ENCODE data around the gene UQCRQ. TPM values are rescaled to one million over a fixed set of nuclear protein-coding genes. Genes with fewer than 3 reads are reported as not detected.
"Not testable (repeated sequence)": the region's sequence is repeated elsewhere in the genome, so short reads cannot be mapped to it uniquely, and the experiment has no call there.

Gene UQCRQ
- total RNA-seq, 1 donor from 2014 or later = 60.6 TPM

DNA sequence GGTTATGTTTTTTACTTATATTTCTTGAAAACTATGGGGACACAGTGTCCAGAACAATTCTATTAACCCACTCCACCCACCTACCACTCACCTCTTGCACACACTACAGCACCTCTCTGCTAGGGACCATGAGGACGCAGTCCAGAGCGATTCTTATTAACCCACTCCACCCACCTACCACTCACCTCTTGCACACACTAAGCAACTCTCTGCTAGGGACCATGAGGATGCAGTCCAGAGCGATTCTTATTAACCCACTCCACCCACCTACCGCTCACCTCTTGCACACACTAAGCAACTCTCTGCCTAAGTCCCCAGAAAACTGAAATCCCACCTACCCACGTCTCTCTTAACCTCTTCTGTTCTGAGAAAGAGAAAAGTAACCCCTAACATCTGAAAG is 33.8 kb upstream of the UQCRQ start:
- no peak for DNase-seq (ENCODE audit: low read depth)

DNA sequence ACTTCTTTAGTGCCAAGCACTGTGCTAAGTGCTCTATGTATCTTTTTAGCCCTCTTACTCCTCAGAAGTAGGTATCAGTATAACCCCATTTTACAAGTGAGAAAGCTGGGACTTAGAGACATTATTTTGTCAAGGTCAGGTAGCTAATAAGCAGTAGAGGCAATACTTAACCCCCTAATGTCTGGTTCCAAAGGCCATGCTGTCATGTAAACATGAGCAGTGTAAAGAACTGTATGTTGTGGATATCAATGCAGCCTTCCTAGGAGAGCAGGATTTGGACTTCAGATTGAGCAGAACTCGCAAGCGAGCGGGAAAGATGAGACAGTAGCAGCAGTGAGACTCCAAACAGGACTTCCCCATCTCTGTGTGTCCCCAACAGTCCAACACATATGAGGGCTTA is 32.4 kb upstream of the UQCRQ start:
- DNase-seq (ENCODE audit: low read depth) = no peak

DNA sequence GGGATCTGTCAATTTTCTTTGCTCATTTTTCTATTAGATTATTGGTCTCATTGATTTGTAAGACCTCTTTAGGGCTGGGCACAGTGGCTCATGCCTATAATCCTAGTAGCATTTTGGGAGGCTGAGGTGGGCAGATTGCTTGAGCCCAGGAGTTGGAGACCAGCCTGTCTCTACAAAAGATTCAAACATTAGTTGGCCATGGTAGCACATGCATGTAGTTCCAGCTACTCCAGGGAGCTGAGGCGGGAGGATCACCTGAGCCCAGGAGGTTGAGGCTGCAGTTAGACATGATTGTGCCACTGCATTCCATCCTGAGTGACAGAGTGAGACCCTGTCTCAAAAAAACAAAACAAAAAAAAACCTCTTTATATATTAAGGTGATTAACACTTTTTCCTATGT is 29.6 kb upstream of the UQCRQ start:
- DNase-seq (ENCODE audit: low read depth) = no peak

- DNase-seq (ENCODE audit: low read depth) = no peak
Observed at GRCh38 chr5:132837868-132838267, 28.6 kb upstream of the UQCRQ start.

- DNase-seq (ENCODE audit: low read depth) = no peak
Observed at GRCh38 chr5:132838516-132839282, 27.7 kb upstream of the UQCRQ start.

- DNase-seq (ENCODE audit: low read depth) = peak; percentile 74
Observed at GRCh38 chr5:132839426-132840301, 26.8 kb upstream of the UQCRQ start.

- DNase-seq (ENCODE audit: low read depth) = no peak
Observed at GRCh38 chr5:132840313-132840712, 26.1 kb upstream of the UQCRQ start.

GRCh38 chr5:132840896-132841295 is 25.5 kb upstream of the UQCRQ start:
- DNase-seq (ENCODE audit: low read depth) = no peak

DNA sequence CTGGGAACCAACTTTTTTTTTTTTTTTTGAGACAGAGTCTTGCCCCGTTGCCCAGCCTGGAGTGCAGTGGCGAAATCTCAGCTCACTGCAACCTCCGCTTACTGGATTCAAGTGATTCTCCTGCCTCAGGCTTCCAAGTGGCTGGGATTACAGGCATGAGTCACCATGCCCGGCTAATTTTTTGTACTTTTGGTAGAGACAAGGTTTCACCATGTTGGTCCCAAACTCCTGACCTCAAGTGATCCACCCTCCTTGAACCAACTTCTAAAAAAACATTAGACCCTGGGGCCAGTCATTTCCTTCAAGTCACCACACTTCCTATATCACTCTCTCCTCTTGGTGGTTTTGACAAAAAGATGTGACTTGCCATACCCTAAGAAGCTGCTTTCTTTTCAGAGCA is 25.1 kb upstream of the UQCRQ start:
- peak; percentile 55 for DNase-seq (ENCODE audit: low read depth)

GRCh38 chr5:132848270-132848669 is 18.2 kb upstream of the UQCRQ start:
- no peak for DNase-seq (ENCODE audit: low read depth)

DNA sequence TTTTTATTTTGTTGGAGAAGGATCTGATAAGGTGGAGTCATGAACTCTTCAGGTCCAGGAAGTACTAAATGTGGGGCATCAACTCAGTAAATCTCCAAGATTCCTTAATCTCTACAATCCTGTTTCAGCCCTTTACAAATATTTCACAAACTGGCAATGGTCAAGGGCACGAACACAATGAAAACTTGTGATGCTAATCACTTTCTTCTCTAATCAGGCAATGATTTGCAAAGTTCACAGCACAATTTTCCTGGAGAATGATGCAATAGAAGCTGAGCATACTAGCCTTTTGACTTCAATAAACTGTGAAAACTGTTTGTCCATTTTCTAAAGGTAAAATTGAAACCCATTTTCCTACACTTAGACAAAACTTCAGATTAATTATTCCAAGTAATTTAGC is 17.1 kb upstream of the UQCRQ start:
- peak; percentile 69 for DNase-seq (ENCODE audit: low read depth)

DNA sequence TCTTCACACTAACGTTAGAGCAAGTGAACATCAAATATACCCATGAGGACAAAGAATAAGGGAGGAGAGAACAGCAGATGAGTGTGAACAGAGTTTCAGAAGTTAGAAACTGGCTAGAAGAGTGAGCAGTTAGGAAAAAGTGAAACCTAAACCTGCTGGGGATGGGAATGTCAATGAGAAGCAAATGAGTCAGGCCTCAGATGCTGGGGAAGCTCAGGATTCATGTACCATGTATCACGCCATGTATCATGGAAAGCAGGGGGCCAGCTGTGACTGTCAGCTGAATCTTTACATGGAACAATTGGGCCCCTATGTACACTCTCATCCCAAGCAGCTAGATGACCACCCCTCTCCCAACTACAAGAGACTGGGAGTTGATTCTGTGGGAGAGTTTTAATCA is 16.4 kb upstream of the UQCRQ start:
- DNase-seq (ENCODE audit: low read depth) = peak; percentile 37

DNA sequence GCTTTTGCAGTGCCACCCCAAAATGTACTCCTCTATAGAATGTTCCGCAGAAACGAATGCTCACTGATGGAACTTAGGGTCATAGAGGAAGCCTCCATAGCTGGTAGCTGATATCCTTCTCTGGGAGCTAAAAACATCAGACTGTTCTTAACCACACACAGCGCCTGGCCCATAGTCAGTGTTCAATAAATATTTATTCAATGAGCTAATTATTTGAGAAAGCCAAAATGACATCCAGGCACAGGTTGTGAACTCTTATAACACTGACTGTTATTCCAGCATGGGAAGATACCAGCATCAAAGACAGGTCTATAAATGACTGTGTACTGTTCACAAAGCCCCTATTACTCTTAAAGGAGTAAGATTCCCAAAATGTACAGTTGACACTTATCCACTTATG is 13.1 kb upstream of the UQCRQ start:
- no peak for DNase-seq (ENCODE audit: low read depth)

DNA sequence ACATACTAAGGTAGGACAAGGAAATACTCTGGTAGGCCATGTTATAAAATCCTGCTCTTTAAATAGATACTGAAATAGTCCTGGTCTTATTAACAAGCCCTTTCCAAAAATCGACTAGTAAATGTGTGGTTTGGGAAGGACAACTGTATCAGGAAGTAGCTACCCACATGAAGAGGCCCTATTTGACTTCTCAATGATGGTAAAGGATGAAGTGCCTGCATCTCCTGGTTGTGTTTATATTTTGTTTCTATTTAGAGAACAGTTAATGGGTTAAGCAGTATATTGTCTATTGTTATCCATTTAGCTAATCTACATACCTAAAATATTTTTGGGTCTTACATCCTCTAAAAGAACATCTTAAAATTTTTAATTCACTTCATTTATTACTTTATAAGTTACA is 12.7 kb upstream of the UQCRQ start:
- no peak for DNase-seq (ENCODE audit: low read depth)

- DNase-seq (ENCODE audit: low read depth) = no peak
Observed at GRCh38 chr5:132854301-132854700, 12.1 kb upstream of the UQCRQ start.

DNA sequence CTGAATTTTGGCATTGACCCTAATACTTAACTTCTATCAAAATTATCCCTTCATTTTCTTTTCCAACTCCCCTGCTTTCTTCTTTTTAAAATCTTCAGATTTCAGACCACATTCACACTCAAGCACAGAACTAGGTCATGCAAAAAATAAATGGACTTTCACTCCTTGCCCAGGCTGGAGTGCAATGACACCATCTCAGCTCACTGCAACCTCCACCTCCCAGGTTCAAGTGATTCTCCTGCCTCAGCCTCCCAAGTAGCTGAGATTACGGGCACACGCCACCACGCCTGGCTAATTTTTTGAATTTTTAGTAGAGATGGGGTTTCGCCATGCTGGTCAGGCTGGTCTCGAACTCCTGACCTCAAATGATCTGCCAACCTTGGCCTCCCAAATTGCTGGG is 11.4 kb upstream of the UQCRQ start:
- not testable (repeated sequence) for DNase-seq (ENCODE audit: low read depth)

DNA sequence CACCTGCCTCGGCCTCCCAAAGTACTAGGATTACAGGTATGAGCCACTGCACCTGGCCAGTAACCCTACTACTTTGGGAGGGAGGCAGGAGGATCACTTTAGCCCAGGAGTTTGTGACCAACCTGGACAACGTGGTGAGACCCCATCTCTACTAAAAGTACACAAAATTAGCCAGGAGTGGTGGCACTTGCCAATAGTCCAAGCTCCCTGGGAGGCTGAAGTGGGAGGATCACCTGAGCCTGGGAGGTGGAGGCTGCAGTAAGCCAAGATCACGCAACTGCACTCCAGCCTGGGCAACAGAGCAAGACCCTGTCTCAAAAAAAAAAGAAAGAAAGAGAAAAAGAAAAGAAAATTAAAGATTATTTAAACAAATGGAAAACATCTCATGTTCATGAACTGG is 10.4 kb upstream of the UQCRQ start:
- DNase-seq (ENCODE audit: low read depth) = no peak

GRCh38 chr5:132859889-132860437 is 6.5 kb upstream of the UQCRQ start:
- DNase-seq (ENCODE audit: low read depth) = no peak

DNA sequence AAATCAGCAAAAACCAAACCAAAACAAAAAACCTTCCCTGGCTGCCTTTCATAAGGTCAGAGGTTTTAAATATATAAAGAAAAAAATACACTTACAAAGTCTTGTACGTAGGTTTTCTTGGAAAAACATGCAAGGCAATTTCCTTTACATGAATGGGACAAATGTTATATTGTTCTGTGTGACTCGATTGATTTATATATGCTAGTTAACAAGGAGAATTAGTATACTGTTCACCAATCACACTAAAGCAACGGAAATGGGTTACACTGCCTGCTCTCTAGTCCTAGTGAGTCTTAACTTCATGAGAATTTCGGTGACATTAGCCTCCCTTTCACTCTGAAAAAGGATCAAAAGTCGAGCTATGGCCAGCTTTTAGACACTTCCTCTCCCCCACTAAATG is 5.7 kb upstream of the UQCRQ start:
- DNase-seq (ENCODE audit: low read depth) = no peak

DNA sequence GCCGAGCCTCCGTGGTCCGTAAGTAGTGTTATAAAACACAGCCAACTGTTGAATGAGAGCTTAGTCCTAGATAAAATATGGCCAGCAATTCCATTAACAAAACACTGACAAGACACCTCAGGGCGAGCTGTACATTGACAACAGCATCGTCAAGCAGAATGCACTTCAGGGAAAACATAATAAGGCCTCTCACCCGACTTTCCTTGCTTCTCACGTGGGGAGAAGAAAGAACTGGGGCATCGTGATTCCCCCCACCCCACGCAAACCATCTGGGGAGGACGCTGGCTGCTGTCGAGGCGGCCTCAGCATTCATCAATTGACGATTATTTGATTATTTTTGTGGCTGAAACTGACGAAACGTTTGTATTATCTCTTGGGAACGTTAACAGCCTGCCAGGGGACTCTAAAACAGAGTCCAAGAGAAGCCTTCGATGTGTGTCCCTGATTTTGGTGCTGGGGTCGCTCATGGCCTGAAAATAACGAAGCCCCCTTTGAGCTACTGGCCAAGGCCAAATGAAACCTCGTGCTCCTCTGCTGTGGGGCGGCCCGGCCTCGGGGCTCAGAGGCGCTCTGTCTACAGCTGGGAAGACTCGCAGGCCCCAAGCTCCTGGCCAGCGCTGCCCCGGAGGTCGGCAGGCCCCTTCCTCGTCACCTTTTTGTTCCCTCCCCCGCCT is 637 bp upstream of the UQCRQ start:
- no peak for DNase-seq (ENCODE audit: low read depth)

- no peak for DNase-seq (ENCODE audit: low read depth)
Observed at GRCh38 chr5:132867046-132867451, 607 bp downstream of the UQCRQ start.

- DNase-seq (ENCODE audit: low read depth) = no peak
Observed at GRCh38 chr5:132868754-132869153, 2.3 kb downstream of the UQCRQ start.

Measured in renal cortical epithelial cell (primary cell).